Activated naive CD8-positive, alpha-beta T cell treated with anti-CD3 and anti-CD28 coated beads, Interleukin-2, amount 50 U/mL, for 24 hours (primary cell): ENCODE results near the gene ZBTB7C.

Experiments used
- ATAC-seq: fragments of 150-1000 bp; cut with Tn5 transposase; one replicate; pipeline ENCODE4 v1.10.0; 2021
- DNase-seq: peaks from one replicate; pipeline ENCODE4 v3.0.0; 2021
- H3K27ac Mint-ChIP-seq: one replicate; pipeline ENCODE4 v1.8.0; 2021; ENCODE audit warnings: mild to moderate bottlenecking, mixed read lengths
- H3K27me3 Mint-ChIP-seq: one replicate; pipeline ENCODE4 v1.8.0; 2021; ENCODE audit warnings: mixed read lengths
- H3K36me3 Mint-ChIP-seq: one replicate; pipeline ENCODE4 v1.8.0; 2021; ENCODE audit warnings: low read depth, mixed read lengths
- H3K4me1 Mint-ChIP-seq: one replicate; pipeline ENCODE4 v1.8.0; 2021; ENCODE audit warnings: mixed read lengths
- H3K4me3 Mint-ChIP-seq: one replicate; pipeline ENCODE4 v1.8.0; 2021; ENCODE audit warnings: mild to moderate bottlenecking, moderate library complexity, mixed read lengths
- H3K9me3 Mint-ChIP-seq: one replicate; pipeline ENCODE4 v1.8.0; 2021; ENCODE audit warnings: mixed read lengths

The ZBTB7C gene

DNA sequence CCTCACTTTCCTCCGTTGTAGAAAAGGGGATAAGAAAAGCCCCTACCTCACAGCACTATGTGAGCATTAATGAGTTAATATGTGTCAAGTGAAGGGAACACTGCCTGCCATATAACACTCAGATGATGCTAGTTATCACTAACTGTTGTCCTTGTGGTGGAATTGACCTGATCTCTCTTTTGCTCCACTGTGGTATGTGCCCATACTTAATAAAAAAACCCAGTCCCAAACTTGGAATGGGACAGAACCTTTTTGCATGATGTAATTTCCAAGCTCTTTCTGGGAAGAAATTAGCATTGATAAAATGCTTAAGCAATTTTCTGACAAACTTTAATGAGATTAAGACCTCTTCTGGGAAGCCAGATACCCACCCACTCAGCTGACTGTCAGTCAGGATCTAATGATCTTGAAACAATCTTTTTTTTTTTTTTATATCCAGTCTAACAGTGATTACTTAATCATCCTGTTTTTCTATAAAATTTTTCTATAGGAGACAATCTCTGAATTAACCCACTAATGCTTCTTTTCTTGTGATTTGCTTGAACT, 158.7 kb downstream of the ZBTB7C start:
- ATAC-seq = no peak
- H3K9me3 Mint-ChIP-seq = peaks cover 10% of the 10 kb centered on the region

DNA sequence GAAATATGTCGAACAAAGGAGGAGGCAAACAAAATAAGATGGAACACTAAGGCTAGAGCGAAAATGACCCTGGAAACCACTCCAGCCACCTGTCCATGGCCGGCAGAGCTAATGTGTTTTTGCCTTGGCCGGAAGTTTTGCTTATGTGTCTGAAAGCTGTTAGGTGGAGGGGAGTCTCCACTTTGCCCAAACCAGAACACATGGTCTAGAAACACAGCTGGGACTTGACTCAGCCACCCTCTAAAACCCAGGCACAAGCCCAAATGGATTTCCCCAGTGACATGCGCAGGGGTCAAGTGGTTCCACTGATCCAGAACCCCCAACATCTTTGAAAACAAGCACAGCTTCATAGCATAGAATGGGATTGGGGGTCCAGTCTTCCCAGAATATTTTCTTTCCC, 159.3 kb downstream of the ZBTB7C start:
- Mint-ChIP-seq H3K4me1 (no peaks in the 10 kb centered on the region), H3K36me3 (no peaks in the 10 kb centered on the region)
- no peak for ATAC-seq

More for the DNA sequence above, 158.7 kb downstream of the ZBTB7C start:
- H3K27me3 Mint-ChIP-seq = peaks cover 14% of the 10 kb centered on the region
- no peak overlapping the region for H3K27ac Mint-ChIP-seq
- no peaks in the 10 kb centered on the region for H3K36me3 Mint-ChIP-seq
- no peaks in the 10 kb centered on the region for H3K4me1 Mint-ChIP-seq
- no peak overlapping the region for H3K4me3 Mint-ChIP-seq
- DNase-seq = no peak

DNA sequence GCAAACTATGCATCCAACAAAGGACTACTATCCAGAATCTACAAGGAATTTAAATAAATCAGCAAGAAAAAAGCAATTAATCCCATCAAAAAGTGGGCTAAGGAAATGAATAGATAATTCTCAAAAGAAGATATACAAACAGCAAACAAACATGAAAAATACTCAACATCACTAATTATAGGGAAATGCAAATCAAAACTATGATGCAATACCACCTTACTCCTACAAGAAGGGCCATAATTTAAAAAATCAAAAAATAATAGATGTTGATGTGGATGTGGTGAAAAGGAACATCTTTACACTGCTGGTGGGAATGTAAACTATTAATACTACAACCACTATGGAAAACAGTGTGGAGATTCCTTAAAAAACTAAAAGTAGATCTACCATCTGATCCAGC, 164.7 kb downstream of the ZBTB7C start:
- ATAC-seq (no peak), DNase-seq (no peak)
- no peaks in the 10 kb centered on the region for H3K36me3 Mint-ChIP-seq
- H3K27me3 Mint-ChIP-seq = peaks cover 16% of the 10 kb centered on the region
- no peak overlapping the region for H3K4me3 Mint-ChIP-seq
- H3K27ac Mint-ChIP-seq = no peak overlapping the region
- no peaks in the 10 kb centered on the region for H3K4me1 Mint-ChIP-seq
- H3K9me3 Mint-ChIP-seq = peaks cover 10% of the 10 kb centered on the region

More for the DNA sequence above, 159.3 kb downstream of the ZBTB7C start:
- Mint-ChIP-seq H3K27ac (no peak overlapping the region), H3K4me3 (no peak overlapping the region), H3K9me3 (peaks cover 10% of the 10 kb centered on the region), H3K27me3 (peaks cover 14% of the 10 kb centered on the region)
- no peak for DNase-seq

DNA sequence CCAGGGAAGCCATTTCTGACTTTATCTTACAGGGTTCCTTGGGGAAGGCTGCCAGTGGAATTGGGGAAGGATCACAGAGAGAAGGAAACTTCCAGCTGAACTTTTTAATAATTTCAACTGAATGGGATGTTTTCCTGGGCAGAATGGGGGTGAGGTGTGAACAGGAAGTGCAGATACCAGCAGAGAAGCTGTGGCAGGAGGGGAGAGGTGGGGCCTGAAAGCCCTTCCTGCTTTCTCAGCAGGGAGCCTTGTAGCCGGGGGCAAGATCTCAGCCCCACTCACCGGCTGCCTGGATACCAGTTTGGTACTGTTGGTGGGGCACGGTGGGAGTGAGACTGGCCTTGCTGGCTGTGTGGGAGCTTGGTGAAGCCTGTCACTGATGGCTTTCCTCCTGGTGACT, 170.5 kb downstream of the ZBTB7C start:
- no peaks in the 10 kb centered on the region for H3K4me1 Mint-ChIP-seq
- no peak overlapping the region for H3K27ac Mint-ChIP-seq
- H3K9me3 Mint-ChIP-seq = peaks cover 12% of the 10 kb centered on the region
- no peak overlapping the region for H3K4me3 Mint-ChIP-seq
- DNase-seq (no peak), ATAC-seq (no peak)
- peaks cover 36% of the 10 kb centered on the region for H3K27me3 Mint-ChIP-seq
- no peaks in the 10 kb centered on the region for H3K36me3 Mint-ChIP-seq

GRCh38 chr18:48238206-48238605, 171.0 kb downstream of the ZBTB7C start:
- no peak for ATAC-seq
- Mint-ChIP-seq H3K36me3 (no peaks in the 10 kb centered on the region), H3K27me3 (peaks cover 34% of the 10 kb centered on the region), H3K4me3 (no peak overlapping the region), H3K4me1 (no peaks in the 10 kb centered on the region), H3K27ac (no peak overlapping the region), H3K9me3 (peaks cover 12% of the 10 kb centered on the region)
- DNase-seq = no peak

GRCh38 chr18:48236822-48237221, 172.4 kb downstream of the ZBTB7C start:
- Mint-ChIP-seq H3K4me3 (no peak overlapping the region), H3K36me3 (no peaks in the 10 kb centered on the region), H3K9me3 (peaks cover 12% of the 10 kb centered on the region), H3K27me3 (peaks cover 29% of the 10 kb centered on the region), H3K4me1 (no peaks in the 10 kb centered on the region), H3K27ac (no peak overlapping the region)
- ATAC-seq (no peak), DNase-seq (no peak)

- Mint-ChIP-seq H3K36me3 (no peaks in the 10 kb centered on the region), H3K4me3 (no peak overlapping the region), H3K27ac (no peak overlapping the region), H3K27me3 (peaks cover 4% of the 10 kb centered on the region), H3K9me3 (no peaks in the 10 kb centered on the region), H3K4me1 (no peaks in the 10 kb centered on the region)
- ATAC-seq (peak; percentile 59), DNase-seq (peak; percentile 4)
Measured at GRCh38 chr18:48230467-48231113, 178.6 kb downstream of the ZBTB7C start.

DNA sequence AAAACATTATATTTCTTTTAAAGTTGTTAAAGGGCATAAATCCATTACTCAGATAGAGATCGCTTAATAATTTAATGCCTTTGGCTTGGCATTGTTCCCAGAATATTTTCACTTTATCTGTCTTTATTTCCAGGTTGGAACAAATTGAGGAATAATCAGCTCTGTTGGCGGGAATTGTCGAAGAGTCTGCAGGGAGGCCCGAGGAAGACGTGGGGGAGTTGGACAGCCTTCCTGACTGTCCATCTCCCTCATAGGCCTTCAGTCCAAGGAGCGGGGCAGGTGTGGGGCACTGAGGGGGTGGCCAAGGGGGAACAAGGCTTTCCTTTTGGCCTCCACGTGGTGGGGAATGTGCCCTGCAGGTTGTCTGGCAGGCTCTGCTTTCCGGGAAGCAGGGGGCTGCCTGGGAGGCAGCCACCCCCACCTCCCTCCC, 179.6 kb downstream of the ZBTB7C start:
- H3K9me3 Mint-ChIP-seq = no peaks in the 10 kb centered on the region
- H3K27ac Mint-ChIP-seq = no peak overlapping the region
- H3K4me1 Mint-ChIP-seq = no peaks in the 10 kb centered on the region
- H3K36me3 Mint-ChIP-seq = no peaks in the 10 kb centered on the region
- no peak overlapping the region for H3K4me3 Mint-ChIP-seq
- H3K27me3 Mint-ChIP-seq = peaks cover 2% of the 10 kb centered on the region
- DNase-seq = no peak
- ATAC-seq = no peak

DNA sequence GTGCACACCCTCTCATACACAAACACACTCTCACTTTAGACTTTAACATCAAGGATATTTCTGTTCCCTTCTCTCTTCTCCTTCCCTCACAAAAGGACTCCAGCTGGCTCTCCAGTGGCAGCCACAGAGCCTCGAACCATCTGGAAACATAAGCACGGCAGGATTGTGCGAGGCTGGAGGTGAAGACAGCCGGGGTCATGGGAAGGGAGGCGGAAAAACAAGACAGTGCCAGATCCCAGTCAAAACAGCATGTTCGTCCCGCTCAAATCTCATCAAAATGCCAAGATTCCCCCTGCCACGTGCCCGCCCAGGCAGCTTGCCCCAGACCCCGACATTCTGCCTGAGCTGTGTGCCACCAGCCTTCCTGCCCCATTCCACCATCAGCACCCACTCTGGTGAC, 180.3 kb downstream of the ZBTB7C start:
- no peak for DNase-seq
- H3K27me3 Mint-ChIP-seq = peaks cover under 1% of the 10 kb centered on the region
- no peaks in the 10 kb centered on the region for H3K4me1 Mint-ChIP-seq
- H3K9me3 Mint-ChIP-seq = no peaks in the 10 kb centered on the region
- no peaks in the 10 kb centered on the region for H3K36me3 Mint-ChIP-seq
- no peak overlapping the region for H3K27ac Mint-ChIP-seq
- H3K4me3 Mint-ChIP-seq = no peak overlapping the region
- no peak for ATAC-seq

GRCh38 chr18:48228301-48228715, 180.9 kb downstream of the ZBTB7C start:
- Mint-ChIP-seq H3K4me3 (no peak overlapping the region), H3K4me1 (no peaks in the 10 kb centered on the region), H3K36me3 (no peaks in the 10 kb centered on the region)

DNA sequence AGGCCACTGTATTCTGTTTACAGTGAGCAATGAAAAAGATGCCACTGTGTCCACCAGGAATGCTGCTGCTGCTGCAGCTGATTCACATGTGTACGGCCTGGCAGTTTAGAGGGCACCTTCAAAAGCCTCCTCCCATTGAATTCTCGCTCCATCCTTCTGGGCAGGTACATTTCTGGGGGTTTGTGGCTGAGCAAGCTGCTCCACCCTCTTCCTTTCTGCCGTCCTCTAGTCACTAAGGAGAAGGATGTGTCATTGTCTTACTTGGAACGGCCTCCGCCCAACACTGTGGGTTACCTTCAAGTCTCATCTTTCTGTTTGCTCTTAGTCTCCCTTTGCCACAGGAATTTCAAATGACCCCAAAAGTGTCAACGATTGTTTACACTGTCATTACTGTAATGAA, 182.0 kb downstream of the ZBTB7C start:
- H3K4me3 Mint-ChIP-seq = no peak overlapping the region
- H3K4me1 Mint-ChIP-seq = no peaks in the 10 kb centered on the region
- ATAC-seq = no peak
- DNase-seq = no peak
- no peaks in the 10 kb centered on the region for H3K9me3 Mint-ChIP-seq
- no peaks in the 10 kb centered on the region for H3K27me3 Mint-ChIP-seq
- H3K36me3 Mint-ChIP-seq = no peaks in the 10 kb centered on the region
- no peak overlapping the region for H3K27ac Mint-ChIP-seq

More at GRCh38 chr18:48228301-48228715, 180.9 kb downstream of the ZBTB7C start:
- DNase-seq (no peak), ATAC-seq (no peak)
- Mint-ChIP-seq H3K27ac (no peak overlapping the region), H3K27me3 (no peaks in the 10 kb centered on the region), H3K9me3 (no peaks in the 10 kb centered on the region)

DNA sequence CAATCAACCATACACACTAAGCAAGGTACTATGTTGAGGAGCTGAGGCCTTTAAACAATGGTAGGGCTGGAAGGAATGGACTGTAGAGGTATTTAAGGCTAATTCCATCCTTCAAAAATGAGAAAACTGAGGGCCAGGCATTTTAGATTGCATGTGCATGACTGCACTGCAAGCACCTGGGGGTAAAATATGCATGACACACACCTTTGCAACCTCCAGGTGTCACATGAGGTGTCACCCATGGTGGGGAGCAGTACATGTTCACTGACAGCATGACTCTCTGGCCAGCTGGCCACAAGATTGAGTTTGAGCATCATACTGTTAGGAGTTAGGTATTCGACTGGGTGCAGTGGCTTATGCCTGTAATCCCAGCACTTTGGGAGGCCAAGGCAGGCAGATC, 182.8 kb downstream of the ZBTB7C start:
- DNase-seq = no peak
- no peak for ATAC-seq
- H3K9me3 Mint-ChIP-seq = no peaks in the 10 kb centered on the region
- no peaks in the 10 kb centered on the region for H3K4me1 Mint-ChIP-seq
- no peaks in the 10 kb centered on the region for H3K27me3 Mint-ChIP-seq
- H3K36me3 Mint-ChIP-seq = no peaks in the 10 kb centered on the region
- H3K27ac Mint-ChIP-seq = no peak overlapping the region
- no peak overlapping the region for H3K4me3 Mint-ChIP-seq

DNA sequence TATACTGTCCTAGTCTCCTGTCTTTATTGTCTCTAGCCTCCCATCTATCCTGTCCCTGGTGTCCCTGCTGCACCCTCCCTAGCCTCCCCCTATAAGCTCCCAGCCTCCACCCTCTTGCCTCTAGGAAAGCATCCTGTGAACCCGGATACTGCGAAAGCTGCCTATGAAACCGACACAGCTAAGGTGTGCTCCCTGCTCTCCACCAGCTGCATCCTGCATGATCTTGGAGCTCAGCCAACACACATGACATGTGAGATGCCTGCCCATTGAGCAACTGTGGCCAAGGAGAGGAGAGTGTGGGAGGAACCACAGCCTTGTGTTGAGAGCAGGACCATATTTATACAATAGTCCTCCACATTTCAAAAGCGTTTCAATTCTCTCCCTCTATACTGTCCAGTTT, 187.1 kb downstream of the ZBTB7C start:
- H3K27me3 Mint-ChIP-seq = no peaks in the 10 kb centered on the region
- H3K4me1 Mint-ChIP-seq = no peaks in the 10 kb centered on the region
- no peaks in the 10 kb centered on the region for H3K36me3 Mint-ChIP-seq
- H3K4me3 Mint-ChIP-seq = no peak overlapping the region
- H3K9me3 Mint-ChIP-seq = no peaks in the 10 kb centered on the region
- H3K27ac Mint-ChIP-seq = no peak overlapping the region
- ATAC-seq (no peak), DNase-seq (no peak)

DNA sequence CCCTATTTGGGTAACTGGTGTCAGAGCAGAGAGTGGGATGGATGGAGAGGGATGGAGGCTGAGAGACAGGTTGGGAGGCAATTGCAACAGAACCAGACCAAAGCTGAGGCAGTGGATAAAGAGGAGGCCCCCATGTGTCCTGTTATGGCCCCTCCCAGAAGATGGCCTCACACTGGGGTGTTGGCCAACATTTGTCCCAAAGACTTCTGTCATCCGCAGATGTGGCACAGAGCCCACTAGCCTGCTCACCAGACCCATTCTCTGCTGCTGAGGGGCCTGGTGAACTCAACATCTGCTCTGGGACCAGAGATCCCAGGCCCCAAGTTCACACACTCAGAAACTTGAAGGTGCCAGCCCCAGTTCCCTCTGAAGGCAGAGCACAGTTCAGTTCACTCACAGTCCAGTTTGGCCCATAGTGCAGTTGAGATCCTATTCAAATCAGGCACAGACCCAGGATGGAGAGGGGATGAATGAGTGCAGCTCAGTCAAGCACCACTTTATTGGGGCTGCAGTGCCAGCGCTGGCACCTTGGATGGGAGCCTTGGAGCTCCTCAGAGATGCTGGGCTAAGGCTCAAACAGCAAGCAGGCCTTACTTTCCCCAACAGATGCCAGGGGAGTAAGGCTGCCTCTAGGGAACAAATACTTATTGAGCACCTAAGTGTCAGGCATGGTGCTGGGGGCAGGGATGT, 189.2 kb downstream of the ZBTB7C start:
- H3K27me3 Mint-ChIP-seq = no peaks in the 10 kb centered on the region
- H3K4me1 Mint-ChIP-seq = no peaks in the 10 kb centered on the region
- no peak overlapping the region for H3K4me3 Mint-ChIP-seq
- ATAC-seq = no peak
- DNase-seq = no peak
- no peaks in the 10 kb centered on the region for H3K36me3 Mint-ChIP-seq
- H3K27ac Mint-ChIP-seq = no peak overlapping the region
- no peaks in the 10 kb centered on the region for H3K9me3 Mint-ChIP-seq

DNA sequence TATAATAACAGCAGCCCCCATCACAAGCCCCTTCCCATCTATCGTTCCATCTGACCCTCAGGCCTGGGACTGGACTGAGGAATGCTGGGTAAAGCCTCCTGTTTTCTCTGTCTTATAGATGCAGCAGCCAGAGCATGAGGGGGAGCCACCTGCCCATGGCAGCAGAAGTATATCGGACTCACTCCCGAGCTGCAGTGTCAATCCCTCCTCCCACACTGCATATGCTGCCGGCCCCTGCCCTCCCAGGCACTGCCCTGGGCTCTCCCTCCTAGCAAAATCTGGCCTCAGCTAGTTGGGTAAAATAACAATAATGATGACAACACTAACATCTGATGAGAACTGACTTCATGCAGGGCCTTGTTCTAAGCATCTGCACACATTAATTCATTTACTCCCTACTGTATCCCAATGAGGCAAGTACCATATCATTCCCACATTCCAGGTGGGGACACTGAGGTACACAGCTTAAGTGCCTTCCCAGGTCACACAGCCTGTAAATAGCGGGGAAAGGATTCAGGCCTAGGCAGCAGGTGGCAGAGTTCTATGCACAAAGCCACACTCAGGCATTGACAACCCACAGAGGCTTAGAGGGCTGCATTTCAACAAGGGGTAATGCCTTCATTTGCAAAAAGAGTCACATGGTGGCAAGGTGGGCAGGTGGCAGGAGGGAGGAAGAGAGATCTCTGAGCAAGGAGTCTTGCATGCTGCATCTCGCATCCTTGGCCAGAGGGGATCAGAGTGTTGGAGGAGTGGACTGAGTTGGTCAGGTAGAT, 190.0 kb downstream of the ZBTB7C start:
- Mint-ChIP-seq H3K9me3 (no peaks in the 10 kb centered on the region), H3K27me3 (no peaks in the 10 kb centered on the region), H3K36me3 (no peaks in the 10 kb centered on the region), H3K4me1 (no peaks in the 10 kb centered on the region), H3K27ac (no peak overlapping the region), H3K4me3 (no peak overlapping the region)
- DNase-seq (no peak), ATAC-seq (no peak)
